GM11168 (cell line): ENCODE data around the gene TMEM220.
"Not testable (repeated sequence)": the region's sequence is repeated elsewhere in the genome, so short reads cannot be mapped to it uniquely, and the experiment has no call there.

ENCODE experiments used
- in situ Hi-C: fragments of 300-500 bp; cut with MboI; formaldehyde crosslinking; loops from one replicate; pipeline ENCODE4 v1.12.0; 2022; ENCODE audit warnings: low sequenced_read_pairs; ENCODE audit not compliant: unreplicated experiment

TMEM220 gene

DNA sequence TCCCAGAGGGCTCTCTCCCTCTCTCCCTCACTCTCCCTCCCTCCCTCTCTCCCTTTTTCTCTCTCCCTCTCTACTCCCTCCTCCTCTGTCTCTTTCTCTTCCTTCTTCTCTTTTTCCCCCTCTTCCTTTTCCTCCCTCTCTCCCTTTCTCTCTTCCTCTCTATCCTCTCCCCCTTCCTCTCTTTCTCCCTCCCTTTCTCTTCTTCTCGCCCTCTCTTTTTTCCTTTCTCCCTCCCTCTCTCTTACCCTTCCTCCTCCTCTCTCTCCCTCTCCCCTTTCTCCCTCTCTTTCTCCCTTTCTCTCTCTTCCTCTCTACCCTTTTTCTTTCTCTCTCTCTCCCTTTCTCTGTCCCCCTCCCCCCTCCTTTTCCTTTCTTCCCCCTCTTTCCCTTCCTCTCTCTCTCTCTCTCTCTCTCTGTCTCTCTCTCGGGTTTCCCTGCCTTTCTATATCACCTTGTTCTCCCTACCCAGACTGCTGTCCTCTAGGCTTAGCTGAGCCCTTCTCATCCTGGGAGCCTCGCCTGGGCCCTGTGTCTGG lies 25.8 kb upstream of the TMEM220 start:
- in situ Hi-C loops = no loop called here

DNA sequence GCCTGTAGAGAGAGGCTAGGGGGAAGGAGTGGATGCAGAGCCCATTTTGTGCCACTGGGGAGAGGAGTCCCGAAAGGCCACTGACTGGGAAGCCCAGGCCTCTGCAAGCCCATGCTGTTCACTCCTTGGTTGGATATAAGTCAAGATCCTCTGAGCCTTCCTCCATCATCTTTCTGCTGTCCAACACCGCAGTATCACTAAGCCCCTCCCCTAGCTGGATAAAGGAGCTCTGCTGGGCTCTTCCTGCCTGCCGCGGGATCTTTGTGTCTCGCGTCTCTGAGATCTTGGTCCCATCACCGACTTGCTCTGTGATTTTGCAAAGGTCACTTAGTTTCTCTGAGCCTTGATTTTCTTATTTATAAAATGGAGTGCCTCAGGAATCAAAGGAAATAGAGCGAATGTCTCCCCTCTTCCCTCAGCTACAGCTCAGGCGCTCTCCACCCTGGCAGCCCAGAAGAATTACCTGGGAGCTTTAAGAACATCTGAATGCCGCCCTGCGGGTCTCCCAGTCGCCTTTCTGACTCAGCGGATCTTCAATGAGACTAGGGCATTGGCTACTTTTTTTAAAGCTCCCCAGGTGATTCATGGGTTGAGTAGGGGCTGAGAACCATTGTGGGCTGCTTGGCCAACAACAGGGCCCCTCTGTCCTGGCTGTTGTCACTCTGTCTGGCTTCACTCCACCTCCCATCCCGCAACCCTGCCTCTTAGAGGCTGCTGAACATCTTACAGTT lies 25.2 kb upstream of the TMEM220 start:
- in situ Hi-C loops = no loop called here

DNA sequence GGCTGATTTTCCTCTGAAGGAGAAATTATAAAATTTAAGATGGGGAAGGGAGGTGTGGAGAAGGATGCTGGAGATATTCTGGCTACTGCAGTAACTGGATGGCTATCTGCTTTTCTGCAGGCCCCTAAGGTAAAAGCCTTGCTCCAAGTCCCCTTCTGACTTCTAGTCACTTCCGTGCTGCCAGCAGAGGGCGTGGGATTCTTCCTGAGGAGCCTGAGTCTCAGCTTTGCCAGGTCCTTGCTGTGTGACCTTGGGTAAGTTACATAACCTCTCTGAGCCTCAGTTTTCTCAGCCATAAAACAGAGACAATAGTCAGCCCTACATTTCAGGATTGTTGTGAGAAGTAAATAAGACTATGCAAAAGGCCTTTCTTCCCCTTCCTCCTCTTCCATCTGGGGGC lies 24.3 kb upstream of the TMEM220 start:
- in situ Hi-C loops = no loop called here

DNA sequence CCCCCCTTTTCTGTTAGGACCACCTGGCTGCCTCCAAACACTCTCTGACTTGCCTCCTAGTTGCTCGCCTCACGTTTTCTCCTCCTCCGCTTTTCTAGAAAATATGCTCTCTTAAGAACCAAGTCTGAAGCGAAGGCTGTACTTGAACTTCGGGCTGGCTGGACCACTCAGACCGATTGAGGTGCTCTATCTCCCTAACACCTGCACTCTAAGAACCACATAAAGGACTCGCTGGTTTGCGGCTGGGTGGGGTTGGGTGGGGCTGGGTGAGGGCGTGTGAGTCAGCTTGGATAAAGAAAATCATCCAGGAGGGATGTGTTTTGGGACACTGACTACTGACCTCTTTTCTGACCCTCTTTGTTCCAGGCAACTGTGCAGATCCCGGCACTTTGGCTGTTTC lies 22.9 kb upstream of the TMEM220 start:
- in situ Hi-C loops = no loop called here

DNA sequence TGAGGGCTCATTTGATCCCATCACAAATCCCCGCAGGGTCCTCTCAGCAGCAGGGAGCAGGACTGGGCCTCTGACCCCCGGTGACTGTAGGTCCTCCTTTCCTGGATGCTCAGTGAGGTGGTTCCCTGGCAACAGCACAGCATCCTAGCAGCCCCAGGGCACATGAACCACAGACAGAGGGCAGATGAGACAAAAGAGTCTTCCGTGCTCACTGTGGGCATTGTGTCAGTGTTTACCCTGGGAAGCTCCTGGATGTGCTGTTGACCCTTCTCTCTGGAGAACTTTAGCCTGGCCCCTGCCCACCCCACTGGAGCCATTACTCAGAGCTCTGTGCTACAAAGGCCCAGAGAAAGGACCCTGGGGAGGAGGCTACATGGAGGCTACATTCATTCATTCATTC lies 21.7 kb upstream of the TMEM220 start:
- in situ Hi-C loops = no loop called here

DNA sequence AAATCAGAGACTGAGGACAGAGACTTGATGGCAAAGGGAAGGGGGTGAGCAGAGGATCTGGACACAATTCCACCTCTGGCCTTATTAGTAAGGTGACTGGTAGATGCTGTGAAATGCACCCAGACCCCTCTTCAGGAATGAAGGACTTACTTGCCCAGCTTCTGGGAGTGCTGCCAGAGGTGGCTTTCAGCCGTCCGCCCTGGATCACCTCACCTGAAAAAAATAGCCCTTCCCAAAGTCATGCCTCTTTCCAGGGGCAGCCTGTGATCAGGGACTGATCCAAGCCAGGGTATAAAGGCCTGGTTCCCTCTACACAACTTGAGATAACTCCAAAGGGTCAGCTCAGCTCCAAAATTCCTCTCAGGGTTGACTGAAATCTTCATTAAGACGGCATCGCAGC lies 20.4 kb upstream of the TMEM220 start:
- in situ Hi-C loops = no loop called here

DNA sequence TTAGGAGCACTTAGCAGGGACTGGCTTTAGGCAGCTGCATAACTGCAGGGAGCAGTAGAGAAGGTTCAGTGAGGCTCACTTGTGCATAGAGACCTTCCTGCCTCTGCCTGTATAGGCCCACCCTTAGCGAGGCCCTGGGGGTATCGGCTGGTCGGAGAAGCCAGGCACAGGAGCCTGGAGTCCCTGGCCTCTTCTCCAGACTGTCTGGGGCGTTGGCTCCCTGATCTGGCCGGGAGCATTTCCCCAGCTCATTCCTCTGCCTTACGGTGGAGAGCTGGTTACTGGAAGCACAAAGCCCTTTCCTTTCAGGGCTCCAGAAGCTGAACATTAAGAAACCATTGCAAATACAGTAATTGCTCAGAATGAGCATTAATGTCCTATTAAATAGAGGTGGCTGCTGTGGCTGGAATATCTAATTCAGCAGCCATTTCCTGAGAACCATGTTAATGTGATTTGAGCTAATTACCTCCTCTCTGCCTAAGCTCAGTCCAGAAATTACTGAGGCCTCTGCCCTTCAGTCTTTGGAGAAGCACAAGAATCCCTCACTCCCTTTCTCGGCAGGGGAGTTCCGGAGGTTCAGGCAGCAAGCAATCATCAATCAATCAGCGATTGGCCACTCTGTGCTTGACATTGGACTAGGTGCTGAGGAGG lies 18.8 kb upstream of the TMEM220 start:
- in situ Hi-C loops = no loop called here

DNA sequence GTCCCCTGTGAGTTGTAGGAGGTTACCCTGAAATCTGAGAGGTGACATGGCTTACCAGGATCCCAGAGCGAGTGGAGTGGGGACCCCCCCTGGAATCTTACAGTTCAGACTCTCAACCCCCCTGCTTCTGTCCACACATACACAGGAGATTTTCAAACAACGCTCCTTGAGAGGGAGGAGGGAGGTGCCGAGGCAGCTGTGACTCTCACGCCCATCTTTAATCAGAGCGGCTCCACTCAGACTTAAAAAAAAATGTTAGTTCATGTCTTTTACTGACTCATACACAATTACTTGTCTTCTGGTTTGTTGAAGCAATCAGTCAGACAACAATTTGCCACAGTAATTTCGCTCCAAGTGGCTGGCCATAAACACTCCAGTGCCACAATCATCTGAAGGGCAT lies 15.4 kb upstream of the TMEM220 start:
- in situ Hi-C loops = no loop called here

DNA sequence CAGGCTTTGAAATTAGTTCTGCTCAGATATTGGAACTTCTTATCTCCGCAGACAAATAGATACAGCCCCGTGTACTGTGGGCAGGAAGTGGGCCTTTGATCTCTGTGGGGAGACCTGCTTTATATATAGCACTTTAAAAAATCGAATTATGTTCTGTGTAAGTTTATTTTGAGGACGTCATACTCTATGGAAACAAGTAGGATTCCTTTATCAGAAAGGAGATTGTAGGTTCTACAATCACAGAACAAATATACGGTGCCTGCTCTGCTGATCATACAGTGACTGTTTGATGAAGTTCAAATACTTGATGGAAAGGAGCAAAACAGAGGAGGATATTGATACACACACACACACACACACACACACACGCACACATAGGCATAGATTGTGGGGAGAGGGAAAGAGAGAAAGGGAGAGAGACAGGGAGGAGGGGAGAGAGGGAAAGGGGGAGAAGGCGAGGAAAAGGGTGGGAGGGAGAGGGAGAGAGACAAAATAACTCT lies 14.7 kb upstream of the TMEM220 start:
- in situ Hi-C loops = no loop called here

DNA sequence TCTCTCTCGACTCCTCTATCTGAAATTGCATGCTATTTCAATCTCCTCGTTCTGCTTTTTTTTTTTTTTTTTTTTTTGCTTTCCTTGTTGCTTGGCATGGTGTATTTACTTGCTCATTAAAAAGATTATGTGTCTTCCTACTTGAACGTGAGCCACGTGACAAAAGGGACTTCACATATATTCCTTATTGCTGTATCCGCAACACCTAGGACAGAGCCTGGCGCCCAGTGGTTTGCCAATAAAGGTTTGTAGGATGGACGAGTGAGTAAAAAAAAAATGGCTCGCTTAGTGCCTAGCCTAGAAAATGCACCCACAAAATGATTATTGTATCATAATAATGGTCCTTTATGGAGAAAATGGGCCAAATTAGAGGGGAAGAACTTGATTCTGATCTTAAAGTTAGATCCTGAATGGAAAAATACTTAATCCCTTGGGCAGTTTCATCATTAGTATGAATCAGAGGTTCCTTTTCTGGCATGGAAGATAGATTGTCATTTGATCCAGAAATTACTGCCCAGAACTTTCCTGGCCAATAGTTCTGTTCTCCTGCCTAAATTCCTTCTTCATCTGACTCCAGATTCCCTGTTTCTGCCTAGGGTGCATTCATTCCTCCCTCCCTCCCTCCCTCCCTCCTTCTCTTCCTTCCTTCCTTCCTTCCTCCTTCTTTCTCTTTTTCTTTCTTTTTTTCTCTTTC lies 13.6 kb upstream of the TMEM220 start:
- in situ Hi-C loops = no loop called here

DNA sequence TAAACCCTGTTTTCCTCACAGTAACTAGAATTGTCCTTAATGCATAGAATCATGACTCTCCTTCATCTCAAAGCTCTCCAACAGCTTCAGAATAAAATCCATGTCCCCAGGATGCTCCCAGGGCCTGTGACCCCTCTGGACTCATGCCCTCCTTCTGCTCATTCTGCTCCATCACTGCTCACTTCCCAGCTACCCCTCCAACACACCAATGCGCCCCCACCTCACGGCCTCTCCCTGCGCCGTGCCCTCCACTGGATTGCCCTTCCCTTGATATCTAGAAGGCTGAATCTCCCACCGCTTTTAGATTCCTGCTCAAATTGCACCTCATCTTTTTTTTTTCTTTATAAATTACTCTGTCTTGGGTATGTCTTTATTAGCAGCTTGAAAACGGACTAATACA lies 12.6 kb upstream of the TMEM220 start:
- in situ Hi-C loops = no loop called here

DNA sequence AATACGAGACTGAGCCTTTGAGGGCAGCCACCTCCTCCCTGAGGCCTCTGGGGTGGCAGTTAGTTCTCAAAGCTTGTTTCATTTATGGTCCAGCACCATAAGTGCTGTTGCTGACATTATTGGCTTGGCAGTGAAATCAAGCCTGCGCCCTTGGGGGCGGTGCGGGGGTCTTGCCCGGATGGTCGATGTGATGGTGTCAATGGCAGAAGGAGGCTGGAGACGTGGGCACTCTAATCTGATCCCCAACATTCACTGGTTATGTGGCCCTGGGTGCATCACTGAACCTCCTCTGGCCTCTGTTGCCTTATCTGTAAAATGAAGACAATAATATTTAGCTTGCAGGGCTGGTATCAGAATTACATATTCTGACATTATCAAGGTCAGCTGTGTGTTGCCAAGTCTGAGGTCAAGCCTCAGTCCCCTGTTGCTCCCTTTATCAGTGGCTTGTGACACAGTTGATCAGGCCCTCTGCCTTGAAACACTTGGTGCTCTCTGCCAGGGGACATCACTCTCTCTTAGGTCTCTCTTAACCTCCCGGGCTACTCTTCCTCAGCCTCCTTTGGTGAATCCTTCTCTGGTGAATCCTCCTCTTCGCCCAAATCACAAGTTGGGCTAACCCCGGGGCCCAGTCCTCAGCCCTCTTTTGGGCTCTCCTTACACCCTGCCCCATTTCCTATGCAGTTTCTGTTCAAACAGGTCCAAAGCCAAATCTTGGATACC lies 11.8 kb upstream of the TMEM220 start:
- in situ Hi-C loops = no loop called here

DNA sequence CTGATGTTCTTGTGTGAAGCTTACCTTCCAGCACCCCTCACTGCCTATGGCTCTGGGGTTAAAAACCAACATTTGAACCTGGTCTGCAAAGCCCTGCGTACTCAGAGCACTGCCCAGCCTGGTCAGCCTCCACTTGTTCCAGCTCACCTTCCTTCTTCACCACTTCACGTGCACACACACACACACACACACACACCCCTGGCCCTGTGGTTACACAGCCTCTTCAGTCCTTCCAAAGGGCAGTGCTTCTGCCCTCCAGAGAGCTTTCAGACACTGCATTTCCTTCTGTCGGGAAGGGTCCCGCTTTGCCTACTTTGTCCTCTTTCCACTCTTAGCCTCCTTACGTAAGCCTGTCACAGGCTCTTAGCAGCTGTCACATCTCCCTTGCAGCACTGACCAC lies 9.6 kb upstream of the TMEM220 start:
- in situ Hi-C loops = no loop called here

DNA sequence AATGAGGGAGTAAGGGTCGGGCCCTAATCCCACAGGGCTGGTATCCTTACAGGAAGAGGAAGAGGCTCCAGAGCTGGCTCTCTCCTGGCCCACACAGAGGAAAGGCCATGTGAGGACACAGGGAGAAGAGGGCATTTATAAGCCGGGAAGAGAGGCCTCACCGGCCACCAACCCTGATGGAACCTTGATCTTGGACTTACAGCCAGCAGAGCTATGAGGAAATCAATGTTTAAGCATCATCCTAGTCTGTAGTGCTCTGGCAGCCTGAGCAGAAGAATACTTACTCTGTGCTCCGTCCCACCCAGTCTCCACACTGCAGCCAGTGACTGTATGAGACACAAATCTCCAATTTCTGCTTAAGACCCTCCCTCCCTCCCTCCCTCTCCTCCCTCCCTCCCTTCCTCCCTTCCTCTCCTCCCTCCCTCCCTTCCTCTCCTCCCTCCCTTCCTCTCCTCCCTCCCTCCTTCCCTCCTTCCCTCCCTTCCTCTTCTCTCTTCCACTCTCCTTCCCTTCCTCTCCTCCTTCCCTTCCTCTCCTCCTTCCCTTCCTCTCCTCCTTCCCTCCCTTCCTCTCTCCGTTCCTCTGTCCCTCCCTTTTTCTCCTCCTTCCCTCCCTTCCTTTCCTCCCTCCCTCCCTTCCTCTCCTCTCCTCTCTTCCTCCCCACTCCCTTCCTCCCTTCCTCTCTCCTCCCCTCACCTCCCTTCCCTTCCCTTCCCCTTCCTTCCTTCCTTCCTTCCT lies 8.9 kb upstream of the TMEM220 start:
- in situ Hi-C loops = no loop called here

DNA sequence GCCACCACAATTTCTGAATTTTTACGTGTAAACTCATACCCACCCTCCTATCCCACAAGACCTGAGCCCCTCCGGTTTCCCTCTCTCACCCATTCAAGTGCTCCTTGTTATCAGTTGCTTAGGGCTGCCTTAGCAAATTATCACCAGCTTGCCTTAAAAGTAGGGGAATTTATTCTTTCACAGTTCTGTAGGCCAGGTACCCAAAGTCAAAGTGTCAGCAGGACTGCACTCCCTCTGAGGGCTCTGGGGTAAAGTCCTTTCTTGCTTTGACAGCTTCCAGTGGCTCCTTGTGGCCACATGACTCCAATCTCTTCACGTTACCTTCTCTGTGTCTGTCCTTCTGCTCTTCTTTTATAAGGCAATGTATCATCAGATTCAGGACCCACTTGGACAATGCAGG lies 7.9 kb upstream of the TMEM220 start:
- in situ Hi-C loops = no loop called here

DNA sequence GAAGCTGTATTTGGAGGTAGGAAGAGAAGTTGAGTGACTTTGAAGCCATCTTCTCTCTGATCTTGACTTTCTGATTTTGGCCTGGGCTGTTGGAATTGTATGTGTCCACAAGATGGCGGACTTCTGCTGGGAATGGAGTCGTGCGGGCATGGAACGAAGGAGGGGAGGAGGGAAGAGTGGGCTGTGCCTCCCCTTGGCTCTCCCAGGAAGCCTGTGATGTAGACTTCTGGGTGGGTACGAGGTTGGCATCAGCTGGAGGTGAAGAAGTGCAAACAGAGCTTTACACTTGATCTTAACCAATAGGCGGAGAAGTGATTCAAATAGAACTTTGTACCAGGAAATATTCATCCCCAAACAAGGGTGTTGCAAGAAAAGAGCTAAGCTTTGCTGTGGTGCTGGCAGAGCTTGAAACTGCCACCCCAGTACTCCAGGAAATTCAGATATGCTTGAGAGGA lies 7.4 kb upstream of the TMEM220 start:
- in situ Hi-C loops = no loop called here

DNA sequence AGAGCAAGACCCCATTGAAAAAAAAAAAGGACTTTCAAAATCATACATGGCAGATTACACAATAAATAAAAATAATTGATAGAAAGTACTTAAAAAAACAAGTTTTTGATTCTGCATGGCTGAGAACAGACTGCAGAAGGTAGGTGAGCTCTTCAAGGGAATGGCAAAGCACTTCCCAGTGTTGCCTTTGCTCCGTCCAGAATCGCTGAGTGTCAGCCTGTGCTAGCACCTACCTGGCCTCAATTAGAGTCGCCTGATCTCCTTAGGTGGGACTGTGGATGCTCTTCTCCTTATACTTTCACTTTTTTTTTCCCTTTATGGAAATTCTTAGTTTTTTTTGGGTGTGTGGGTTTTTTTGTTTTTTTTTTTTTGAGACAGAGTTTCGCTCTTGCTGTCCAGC lies 6.0 kb upstream of the TMEM220 start:
- in situ Hi-C loops = no loop called here

DNA sequence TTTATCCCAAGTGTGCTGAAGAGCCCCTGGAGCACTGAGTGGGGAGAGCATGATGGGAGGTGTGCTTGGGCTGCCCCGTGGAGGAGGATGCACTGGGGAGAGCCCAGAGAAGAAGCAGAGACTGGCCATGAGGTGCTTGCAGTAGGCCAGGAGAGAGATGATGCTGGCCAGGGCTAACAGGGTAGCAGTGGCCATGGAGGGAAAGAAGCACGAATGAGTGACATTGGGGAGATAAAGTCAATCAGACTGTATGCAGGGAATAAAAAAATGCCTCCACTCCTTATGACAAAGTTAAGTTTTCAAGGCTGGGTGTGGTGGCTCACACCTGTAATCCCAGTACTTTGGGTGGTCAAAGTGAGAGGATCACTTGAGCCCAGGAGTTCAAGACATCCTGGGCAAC lies 5.4 kb upstream of the TMEM220 start:
- in situ Hi-C loops = no loop called here

DNA sequence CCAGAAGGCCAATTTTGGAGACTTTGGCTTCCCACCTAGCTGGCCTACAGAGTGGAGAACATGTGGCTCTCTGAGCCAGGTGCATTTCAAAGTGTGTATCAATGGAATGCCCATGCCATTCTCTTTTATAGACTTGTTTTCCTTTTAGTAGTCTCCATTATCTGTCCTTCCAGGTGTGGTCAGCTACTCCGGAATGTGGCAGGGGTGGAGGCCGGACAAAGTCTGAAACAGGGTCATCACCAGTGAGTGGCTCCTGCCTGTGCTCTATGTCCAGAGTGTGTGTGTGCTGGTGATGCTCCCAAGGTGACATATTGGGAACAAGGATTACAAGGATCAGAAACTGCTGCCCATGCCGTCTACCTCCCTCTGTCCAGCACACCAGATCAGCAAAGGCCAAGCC lies 3.8 kb upstream of the TMEM220 start:
- in situ Hi-C loops = no loop called here

DNA sequence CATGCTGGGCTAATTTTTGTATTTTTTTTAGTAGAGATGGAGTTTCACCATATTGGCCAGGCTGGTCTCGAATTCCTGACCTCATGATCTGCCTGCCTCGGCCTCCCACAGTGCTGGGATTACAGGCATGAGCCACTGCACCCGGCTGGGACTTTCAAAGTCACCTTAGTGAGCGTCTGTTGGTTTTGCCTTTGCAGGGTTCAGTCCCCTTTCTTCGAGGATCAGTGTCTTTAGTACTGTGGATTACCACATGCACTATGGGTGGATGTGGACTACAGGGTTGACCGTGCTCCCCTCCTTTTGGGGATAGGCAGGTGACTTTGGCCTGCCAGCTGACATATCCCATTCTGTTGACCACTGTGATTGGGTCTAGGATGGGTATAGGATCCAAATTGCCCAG lies 2.3 kb upstream of the TMEM220 start:
- in situ Hi-C loops = not testable (repeated sequence)
